ENCODE data around the gene FBXL16.

GRCh38 chr16:647173-647902, 58.3 kb downstream of the FBXL16 start:
- TF ChIP-seq POLR2A (IDR thresholded peaks at IDR 0.05; ENCODE audit: low read depth, low read length) (no peak), POLR2AphosphoS5 (IDR thresholded peaks at IDR 0.05; ENCODE audit: low read depth, low read length) (0 out of 2 replicates have a peak, but pooled peaks have one; percentile 13), PAX5 (IDR thresholded peaks at IDR 0.05; ENCODE audit: insufficient read depth, low read length, severe bottlenecking) (no peak), SPI1 (IDR thresholded peaks at IDR 0.05; ENCODE audit: low read depth, low read length) (no peak), POU2F2 (IDR thresholded peaks at IDR 0.05; ENCODE audit: low read depth, low read length) (no peak), TAF1 (IDR thresholded peaks at IDR 0.05; ENCODE audit: low read depth, low read length) (no peak)
